OCI-LY3 (cell line): Measurements from ENCODE around the gene C19orf12.

ENCODE experiments used
- EZH2phosphoT487 ChIP-seq: fragments of 200-600 bp; shearing (Covaris generic); IDR thresholded peaks from 2 replicates; pipeline ENCODE4 v1.6.1; 2018; ENCODE audit warnings: antibody characterized with exemption, mixed run types, low read depth
- TF ChIP-seq, protein P1 (sequence below): fragments of 200-600, 300-600 bp; sonication (generic); IDR thresholded peaks from 2 replicates; pipeline ENCODE4 v1.5.1; 2014; ENCODE audit warnings: antibody characterized with exemption, low read length, low read depth

DNA sequence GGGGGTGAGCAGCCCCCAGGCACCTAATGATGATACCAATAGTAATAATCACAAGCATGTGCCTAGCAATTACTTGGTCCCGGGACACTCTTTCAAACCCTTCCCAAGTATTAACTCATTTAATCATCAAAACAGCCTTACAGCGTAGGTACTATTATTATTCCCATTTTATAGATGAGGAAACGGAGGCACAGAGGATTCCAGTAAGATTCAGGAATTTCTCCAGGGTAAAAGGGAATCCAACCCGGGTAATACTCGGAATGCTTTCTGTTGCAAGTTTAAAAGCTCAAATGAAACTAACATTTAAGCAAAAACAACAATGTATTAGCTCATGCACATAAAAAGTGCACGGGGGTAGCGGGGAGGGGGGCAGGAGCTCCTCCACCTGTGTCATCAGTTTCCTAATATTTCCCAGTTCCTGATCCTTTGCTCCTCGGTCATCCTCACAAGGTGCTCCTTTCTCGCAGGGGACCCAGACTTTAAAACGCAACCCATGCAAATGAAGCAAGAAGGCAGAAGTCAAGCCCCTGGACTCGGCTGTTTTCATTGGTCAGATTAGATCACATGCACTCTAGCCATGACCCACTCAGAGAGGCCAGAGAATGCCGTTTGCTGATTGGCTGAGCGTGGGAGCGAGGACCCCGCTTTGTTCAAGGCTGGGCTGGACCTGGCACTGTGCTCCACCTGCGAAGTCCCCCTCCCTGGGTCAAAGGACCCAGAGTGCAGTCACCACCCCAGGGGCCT lies 38.3 kb upstream of the C19orf12 start:
- TF ChIP-seq, protein P1, sequence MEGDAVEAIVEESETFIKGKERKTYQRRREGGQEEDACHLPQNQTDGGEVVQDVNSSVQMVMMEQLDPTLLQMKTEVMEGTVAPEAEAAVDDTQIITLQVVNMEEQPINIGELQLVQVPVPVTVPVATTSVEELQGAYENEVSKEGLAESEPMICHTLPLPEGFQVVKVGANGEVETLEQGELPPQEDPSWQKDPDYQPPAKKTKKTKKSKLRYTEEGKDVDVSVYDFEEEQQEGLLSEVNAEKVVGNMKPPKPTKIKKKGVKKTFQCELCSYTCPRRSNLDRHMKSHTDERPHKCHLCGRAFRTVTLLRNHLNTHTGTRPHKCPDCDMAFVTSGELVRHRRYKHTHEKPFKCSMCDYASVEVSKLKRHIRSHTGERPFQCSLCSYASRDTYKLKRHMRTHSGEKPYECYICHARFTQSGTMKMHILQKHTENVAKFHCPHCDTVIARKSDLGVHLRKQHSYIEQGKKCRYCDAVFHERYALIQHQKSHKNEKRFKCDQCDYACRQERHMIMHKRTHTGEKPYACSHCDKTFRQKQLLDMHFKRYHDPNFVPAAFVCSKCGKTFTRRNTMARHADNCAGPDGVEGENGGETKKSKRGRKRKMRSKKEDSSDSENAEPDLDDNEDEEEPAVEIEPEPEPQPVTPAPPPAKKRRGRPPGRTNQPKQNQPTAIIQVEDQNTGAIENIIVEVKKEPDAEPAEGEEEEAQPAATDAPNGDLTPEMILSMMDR: no peak
- TF ChIP-seq EZH2phosphoT487: no peak
